GM12891 (cell line): Measurements from ENCODE around the gene SNX24.

Source experiments
- POLR2A ChIP-seq: IDR thresholded peaks from 2 replicates; pipeline ENCODE4 v1.6.1; 2011; ENCODE audit warnings: low read depth, low read length, control low read depth
- POLR2AphosphoS5 ChIP-seq: IDR thresholded peaks from 2 replicates; pipeline ENCODE4 v1.6.1; 2011; ENCODE audit warnings: low read depth, low read length, control low read depth
- TAF1 ChIP-seq: IDR thresholded peaks from 2 replicates; pipeline ENCODE4 v1.6.1; 2011; ENCODE audit warnings: low read depth, low read length, control low read depth

DNA sequence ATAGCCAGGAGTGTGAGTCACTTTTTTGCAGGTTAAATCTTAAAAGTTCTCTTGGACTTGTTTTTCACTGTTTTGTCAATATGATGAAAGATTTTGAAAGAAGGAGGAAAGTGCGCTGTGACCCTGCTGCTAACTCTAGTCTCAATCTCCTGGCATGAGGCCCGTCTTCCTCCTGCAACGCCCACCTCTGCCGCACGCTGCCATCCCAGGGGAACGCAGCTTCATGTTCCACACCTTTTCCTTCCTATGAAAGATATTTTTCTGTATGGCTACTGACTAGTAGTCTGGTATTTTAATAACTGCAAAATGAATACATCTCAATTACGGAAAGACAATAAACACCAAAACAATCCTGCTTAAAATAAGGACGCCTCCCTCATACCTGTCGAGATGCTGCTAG lies 182.8 kb downstream of the SNX24 start:
- no peak for TF ChIP-seq TAF1
- TF ChIP-seq POLR2A = no peak
- TF ChIP-seq POLR2AphosphoS5 = no peak
